ENCODE results near the gene C15orf61.

The C15orf61 gene

GRCh38 chr15:67524235-67524634, 3.3 kb downstream of the C15orf61 start:
- H4K20me1 ChIP-seq = peaks cover 0 to 37% (median 0%) of the 10 kb centered on the region in 11 experiments; a peak in 8 of 22 replicates
- no peaks in the 10 kb centered on the region for H3K9me3 ChIP-seq (replicated peaks in 1 of 11)
- no peak for TF ChIP-seq Cebpa-rat (IDR thresholded peaks at IDR 0.05)
- H3K27ac ChIP-seq = no peak overlapping the region
- peak overlapping the region in 6 of 11 experiments; percentile 4 to 94 (median 84); a peak in 9 of 22 replicates for H3K4me2 ChIP-seq
- peaks cover 17 to 36% (median 26%) of the 10 kb centered on the region in 10 experiments for H3K4me1 ChIP-seq
- peaks cover 0 to 39% (median 27%) of the 10 kb centered on the region in 11 experiments; a peak in 15 of 22 replicates for H3K36me3 ChIP-seq
- peak overlapping the region in 1 of 11 experiments; percentile 18; a peak in 1 of 22 replicates for H3K9ac ChIP-seq
- no peak overlapping the region for H3K4me3 ChIP-seq
- no peaks in the 10 kb centered on the region for H3K27me3 ChIP-seq

DNA sequence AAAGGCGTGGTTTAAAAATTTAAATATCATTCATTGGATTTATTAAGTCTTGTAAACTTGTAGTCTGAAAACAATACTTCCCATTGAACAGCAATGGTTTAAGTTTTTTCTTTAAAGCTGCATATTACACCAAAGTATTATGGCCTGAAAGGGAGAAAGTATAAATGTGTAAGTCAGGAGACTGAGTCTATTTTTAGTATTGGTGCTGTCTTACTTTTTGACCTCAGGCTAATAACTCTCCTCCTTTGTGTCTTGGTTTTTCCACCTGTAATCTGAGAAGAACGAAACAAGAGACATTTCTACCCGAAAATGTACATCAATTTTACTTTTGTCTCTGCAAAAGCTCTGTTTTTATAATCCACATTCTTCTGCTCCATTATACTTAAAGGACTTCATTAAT, 7.6 kb downstream of the C15orf61 start:
- no peak for TF ChIP-seq Cebpa-rat (IDR thresholded peaks at IDR 0.05)
- Histone ChIP-seq H3K4me1 (peaks cover 0 to 12% (median 9%) of the 10 kb centered on the region in 10 experiments; a peak in 17 of 20 replicates), H4K20me1 (peaks cover 0 to 23% (median 0%) of the 10 kb centered on the region in 11 experiments; a peak in 8 of 22 replicates), H3K9me3 (replicated peaks in 1 of 11) (no peaks in the 10 kb centered on the region), H3K9ac (no peak overlapping the region), H3K36me3 (peaks cover 0 to 47% (median 30%) of the 10 kb centered on the region in 11 experiments; a peak in 15 of 22 replicates), H3K4me3 (no peak overlapping the region), H3K27ac (no peak overlapping the region), H3K4me2 (no peak overlapping the region), H3K27me3 (no peaks in the 10 kb centered on the region)

GRCh38 chr15:67531379-67531914, 10.5 kb downstream of the C15orf61 start:
- no peak for TF ChIP-seq Cebpa-rat (IDR thresholded peaks at IDR 0.05)
- Histone ChIP-seq H3K4me1 (no peaks in the 10 kb centered on the region), H3K9me3 (replicated peaks in 1 of 11) (no peaks in the 10 kb centered on the region), H3K36me3 (peaks cover 0 to 36% (median 21%) of the 10 kb centered on the region in 11 experiments; a peak in 14 of 22 replicates), H3K4me2 (no peak overlapping the region), H3K4me3 (no peak overlapping the region), H3K9ac (no peak overlapping the region), H4K20me1 (no peaks in the 10 kb centered on the region; a peak in 1 of 22 replicates), H3K27me3 (no peaks in the 10 kb centered on the region), H3K27ac (no peak overlapping the region)

GRCh38 chr15:67533873-67534272, 12.9 kb downstream of the C15orf61 start:
- Histone ChIP-seq H3K36me3 (peaks cover 0 to 12% (median 4%) of the 10 kb centered on the region in 11 experiments; a peak in 10 of 22 replicates), H3K4me1 (peaks cover 0 to 1% (median 0%) of the 10 kb centered on the region in 10 experiments; a peak in 6 of 20 replicates), H3K9me3 (replicated peaks in 1 of 11) (no peaks in the 10 kb centered on the region), H3K27ac (no peak overlapping the region), H3K27me3 (no peaks in the 10 kb centered on the region), H3K4me2 (no peak overlapping the region), H3K9ac (no peak overlapping the region), H4K20me1 (no peaks in the 10 kb centered on the region), H3K4me3 (no peak overlapping the region)
- no peak for TF ChIP-seq Cebpa-rat (IDR thresholded peaks at IDR 0.05)

GRCh38 chr15:67534360-67534759, 13.4 kb downstream of the C15orf61 start:
- Histone ChIP-seq H3K27me3 (no peaks in the 10 kb centered on the region), H3K4me3 (no peak overlapping the region), H3K27ac (no peak overlapping the region), H3K4me1 (peaks cover 3 to 6% (median 4%) of the 10 kb centered on the region in 10 experiments; a peak in 17 of 20 replicates), H3K9me3 (replicated peaks in 1 of 11) (no peaks in the 10 kb centered on the region), H3K9ac (no peak overlapping the region), H3K36me3 (peaks cover 0 to 7% (median 2%) of the 10 kb centered on the region in 11 experiments; a peak in 5 of 22 replicates), H3K4me2 (no peak overlapping the region), H4K20me1 (no peaks in the 10 kb centered on the region)
- no peak for TF ChIP-seq Cebpa-rat (IDR thresholded peaks at IDR 0.05)

GRCh38 chr15:67537771-67538170, 16.8 kb downstream of the C15orf61 start:
- H4K20me1 ChIP-seq = no peaks in the 10 kb centered on the region
- no peaks in the 10 kb centered on the region for H3K27me3 ChIP-seq
- no peak for TF ChIP-seq Cebpa-rat (IDR thresholded peaks at IDR 0.05)
- no peak overlapping the region for H3K27ac ChIP-seq
- H3K4me2 ChIP-seq = no peak overlapping the region
- H3K9me3 ChIP-seq (replicated peaks in 1 of 11) = no peaks in the 10 kb centered on the region
- no peak overlapping the region for H3K4me3 ChIP-seq
- H3K4me1 ChIP-seq = peaks cover 19 to 27% (median 25%) of the 10 kb centered on the region in 10 experiments
- H3K36me3 ChIP-seq = no peaks in the 10 kb centered on the region
- no peak overlapping the region for H3K9ac ChIP-seq

GRCh38 chr15:67542420-67543347, 21.8 kb downstream of the C15orf61 start, which contains the start of gene MAP2K5:
MAP2K5 (plus strand) TSS chr15:67542703; CDS start chr15:67543336, 633 bp downstream.
- TF ChIP-seq Cebpa-rat (IDR thresholded peaks at IDR 0.05) = no peak
- Histone ChIP-seq H3K27ac (peak within 1 kb of the TSS; percentile 81 to 92 (median 88)), H3K27me3 (no peaks in the 10 kb centered on the region), H4K20me1 (no peaks in the 10 kb centered on the region; a peak in 1 of 22 replicates), H3K9me3 (replicated peaks in 1 of 11) (no peaks in the 10 kb centered on the region), H3K4me2 (peak within 1 kb of the TSS; percentile 85 to 99 (median 93)), H3K9ac (peak within 1 kb of the TSS; percentile 85 to 95 (median 92)), H3K4me3 (peak within 1 kb of the TSS; percentile 79 to 91 (median 84)), H3K36me3 (peaks cover 10 to 25% (median 13%) of the 10 kb centered on the region in 11 experiments; a peak in 17 of 22 replicates), H3K4me1 (peaks cover 37 to 48% (median 44%) of the 10 kb centered on the region in 10 experiments)

- H3K36me3 ChIP-seq = peaks cover 10 to 29% (median 14%) of the 10 kb centered on the region in 11 experiments; a peak in 17 of 22 replicates
- no peaks in the 10 kb centered on the region for H3K27me3 ChIP-seq
- H3K4me2 ChIP-seq = peak overlapping the region; percentile 85 to 99 (median 93)
- TF ChIP-seq Cebpa-rat (IDR thresholded peaks at IDR 0.05) = no peak
- peak overlapping the region; percentile 79 to 91 (median 84) for H3K4me3 ChIP-seq
- peak overlapping the region; percentile 85 to 95 (median 92) for H3K9ac ChIP-seq
- peaks cover 0 to 4% (median 0%) of the 10 kb centered on the region in 11 experiments; a peak in 4 of 22 replicates for H4K20me1 ChIP-seq
- H3K4me1 ChIP-seq = peaks cover 37 to 50% (median 49%) of the 10 kb centered on the region in 10 experiments
- peak overlapping the region; percentile 81 to 92 (median 88); a peak in 20 of 22 replicates for H3K27ac ChIP-seq
- H3K9me3 ChIP-seq (replicated peaks in 1 of 11) = no peaks in the 10 kb centered on the region
Measured at GRCh38 chr15:67543348-67543718, 22.4 kb downstream of the C15orf61 start.
